Trophoblast cell (in vitro differentiated cells and primary cell): Measurements from ENCODE around the gene MED23. TPM values are rescaled to one million over a fixed set of nuclear protein-coding genes. Genes with fewer than 3 reads are reported as not detected.

Source experiments
- DNase-seq, 2 donors: peaks; one replicate each; pipeline ENCODE4 v3.0.0-alpha.2; 2016
- H2AFZ ChIP-seq: 2 replicates; pipeline ENCODE4 v1.6.1; 2013; ENCODE audit warnings: low read length, moderate library complexity, mild to moderate bottlenecking; ENCODE audit not compliant: insufficient read depth, poor library complexity
- H2AK5ac ChIP-seq: 2 replicates; pipeline ENCODE4 v1.6.1; 2013; ENCODE audit warnings: mild to moderate bottlenecking, low read length
- H2BK120ac ChIP-seq: 2 replicates; pipeline ENCODE4 v1.6.1; 2013; ENCODE audit warnings: low read length, mild to moderate bottlenecking, moderate library complexity; ENCODE audit not compliant: insufficient read depth, poor library complexity
- H2BK12ac ChIP-seq: 2 replicates; pipeline ENCODE4 v1.6.1; 2013; ENCODE audit warnings: mild to moderate bottlenecking, low read length, moderate library complexity
- H2BK5ac ChIP-seq: 2 replicates; pipeline ENCODE4 v1.6.1; 2013; ENCODE audit warnings: low read length, low read depth, moderate library complexity, mild to moderate bottlenecking; ENCODE audit not compliant: poor library complexity
- H3K14ac ChIP-seq: 2 replicates; pipeline ENCODE4 v1.6.1; 2013; ENCODE audit warnings: mild to moderate bottlenecking, low read length
- H3K18ac ChIP-seq: 2 replicates; pipeline ENCODE4 v1.6.1; 2013; ENCODE audit warnings: mild to moderate bottlenecking, low read length
- H3K23ac ChIP-seq: 2 replicates; pipeline ENCODE4 v1.6.1; 2013; ENCODE audit warnings: low read length
- H3K27ac ChIP-seq: 2 replicates; pipeline ENCODE4 v1.5.1; 2013; ENCODE audit warnings: low read depth, mild to moderate bottlenecking, inconsistent platforms, low read length, moderate library complexity
- H3K27me3 ChIP-seq: 2 replicates; pipeline ENCODE4 v1.6.1; 2013; ENCODE audit warnings: inconsistent platforms, mild to moderate bottlenecking, low read length, moderate library complexity; ENCODE audit not compliant: insufficient read depth
- H3K36me3 ChIP-seq, 2 experiments: 1 replicate in 1 of 2; 2 replicates in 1 of 2; pipeline ENCODE4 v1.6.1; 2013; ENCODE audit warnings: low read length in 2 of 2, mild to moderate bottlenecking in 2 of 2, moderate library complexity in 1 of 2; ENCODE audit not compliant: insufficient read depth in 2 of 2, control insufficient read depth in 1 of 2
- H3K4ac ChIP-seq: 2 replicates; pipeline ENCODE4 v1.6.1; 2013; ENCODE audit warnings: low read depth, mild to moderate bottlenecking, low read length, moderate library complexity
- H3K4me1 ChIP-seq, 2 experiments: 1 replicate in 1 of 2; 2 replicates in 1 of 2; pipeline ENCODE4 v1.6.1; 2013; ENCODE audit warnings: low read length in 2 of 2, mild to moderate bottlenecking in 2 of 2, moderate library complexity in 1 of 2; ENCODE audit not compliant: insufficient read depth in 2 of 2, control insufficient read depth in 1 of 2
- H3K4me2 ChIP-seq: 2 replicates; pipeline ENCODE4 v1.6.1; 2013; ENCODE audit warnings: inconsistent platforms, mild to moderate bottlenecking, low read length, moderate library complexity
- H3K4me3 ChIP-seq: 2 replicates; pipeline ENCODE4 v1.5.1; 2013; ENCODE audit warnings: mild to moderate bottlenecking, low read depth, low read length, inconsistent platforms
- H3K79me1 ChIP-seq: one replicate; pipeline ENCODE4 v1.6.1; 2013; ENCODE audit warnings: low read length
- H3K79me2 ChIP-seq: 2 replicates; pipeline ENCODE4 v1.6.1; 2013; ENCODE audit warnings: low read length, mild to moderate bottlenecking; ENCODE audit not compliant: control insufficient read depth, insufficient read depth, poor library complexity
- H3K9ac ChIP-seq: 2 replicates; pipeline ENCODE4 v1.6.1; 2013; ENCODE audit warnings: mild to moderate bottlenecking, low read length
- H3K9me3 ChIP-seq: 2 replicates; pipeline ENCODE4 v1.6.1; 2013; ENCODE audit warnings: low read depth, mild to moderate bottlenecking, control low read depth, inconsistent platforms, low read length; ENCODE audit not compliant: insufficient read depth
- H4K12ac ChIP-seq: 2 replicates; pipeline ENCODE4 v1.6.1; 2013; ENCODE audit warnings: low read depth, mild to moderate bottlenecking, low read length, moderate library complexity
- H4K8ac ChIP-seq: 2 replicates; pipeline ENCODE4 v1.6.1; 2013; ENCODE audit warnings: low read depth, mild to moderate bottlenecking, low read length, moderate library complexity
- H4K91ac ChIP-seq: one replicate; pipeline ENCODE4 v1.6.1; 2013; ENCODE audit warnings: low read depth, mild to moderate bottlenecking, low read length, moderate library complexity
- WGBS: extraction: QIAGEN DNeasy Blood & Tissue Kit; methylation state at CpG from one replicate; pipeline ENCODE4 v1.1.7; 2013; ENCODE audit warnings: missing lambda C conversion rate; ENCODE audit not compliant: insufficient read length, insufficient coverage; ENCODE audit errors: extremely low coverage; 5-methylcytosine and 5-hydroxymethylcytosine counted together
- polyA plus RNA-seq: library from polyadenylated mRNA; stranded (reverse); fragments of 200-250 nt; gene quantifications from 2 replicates; pipeline ENCODE4 v1.2.3, GENCODE V29; 2013

MED23 gene, protein sequence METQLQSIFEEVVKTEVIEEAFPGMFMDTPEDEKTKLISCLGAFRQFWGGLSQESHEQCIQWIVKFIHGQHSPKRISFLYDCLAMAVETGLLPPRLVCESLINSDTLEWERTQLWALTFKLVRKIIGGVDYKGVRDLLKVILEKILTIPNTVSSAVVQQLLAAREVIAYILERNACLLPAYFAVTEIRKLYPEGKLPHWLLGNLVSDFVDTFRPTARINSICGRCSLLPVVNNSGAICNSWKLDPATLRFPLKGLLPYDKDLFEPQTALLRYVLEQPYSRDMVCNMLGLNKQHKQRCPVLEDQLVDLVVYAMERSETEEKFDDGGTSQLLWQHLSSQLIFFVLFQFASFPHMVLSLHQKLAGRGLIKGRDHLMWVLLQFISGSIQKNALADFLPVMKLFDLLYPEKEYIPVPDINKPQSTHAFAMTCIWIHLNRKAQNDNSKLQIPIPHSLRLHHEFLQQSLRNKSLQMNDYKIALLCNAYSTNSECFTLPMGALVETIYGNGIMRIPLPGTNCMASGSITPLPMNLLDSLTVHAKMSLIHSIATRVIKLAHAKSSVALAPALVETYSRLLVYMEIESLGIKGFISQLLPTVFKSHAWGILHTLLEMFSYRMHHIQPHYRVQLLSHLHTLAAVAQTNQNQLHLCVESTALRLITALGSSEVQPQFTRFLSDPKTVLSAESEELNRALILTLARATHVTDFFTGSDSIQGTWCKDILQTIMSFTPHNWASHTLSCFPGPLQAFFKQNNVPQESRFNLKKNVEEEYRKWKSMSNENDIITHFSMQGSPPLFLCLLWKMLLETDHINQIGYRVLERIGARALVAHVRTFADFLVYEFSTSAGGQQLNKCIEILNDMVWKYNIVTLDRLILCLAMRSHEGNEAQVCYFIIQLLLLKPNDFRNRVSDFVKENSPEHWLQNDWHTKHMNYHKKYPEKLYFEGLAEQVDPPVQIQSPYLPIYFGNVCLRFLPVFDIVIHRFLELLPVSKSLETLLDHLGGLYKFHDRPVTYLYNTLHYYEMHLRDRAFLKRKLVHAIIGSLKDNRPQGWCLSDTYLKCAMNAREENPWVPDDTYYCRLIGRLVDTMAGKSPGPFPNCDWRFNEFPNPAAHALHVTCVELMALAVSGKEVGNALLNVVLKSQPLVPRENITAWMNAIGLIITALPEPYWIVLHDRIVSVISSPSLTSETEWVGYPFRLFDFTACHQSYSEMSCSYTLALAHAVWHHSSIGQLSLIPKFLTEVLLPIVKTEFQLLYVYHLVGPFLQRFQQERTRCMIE (N-terminal part only)
- polyA plus RNA-seq, result 18.7 and 18.8 TPM in 2 replicates

DNA sequence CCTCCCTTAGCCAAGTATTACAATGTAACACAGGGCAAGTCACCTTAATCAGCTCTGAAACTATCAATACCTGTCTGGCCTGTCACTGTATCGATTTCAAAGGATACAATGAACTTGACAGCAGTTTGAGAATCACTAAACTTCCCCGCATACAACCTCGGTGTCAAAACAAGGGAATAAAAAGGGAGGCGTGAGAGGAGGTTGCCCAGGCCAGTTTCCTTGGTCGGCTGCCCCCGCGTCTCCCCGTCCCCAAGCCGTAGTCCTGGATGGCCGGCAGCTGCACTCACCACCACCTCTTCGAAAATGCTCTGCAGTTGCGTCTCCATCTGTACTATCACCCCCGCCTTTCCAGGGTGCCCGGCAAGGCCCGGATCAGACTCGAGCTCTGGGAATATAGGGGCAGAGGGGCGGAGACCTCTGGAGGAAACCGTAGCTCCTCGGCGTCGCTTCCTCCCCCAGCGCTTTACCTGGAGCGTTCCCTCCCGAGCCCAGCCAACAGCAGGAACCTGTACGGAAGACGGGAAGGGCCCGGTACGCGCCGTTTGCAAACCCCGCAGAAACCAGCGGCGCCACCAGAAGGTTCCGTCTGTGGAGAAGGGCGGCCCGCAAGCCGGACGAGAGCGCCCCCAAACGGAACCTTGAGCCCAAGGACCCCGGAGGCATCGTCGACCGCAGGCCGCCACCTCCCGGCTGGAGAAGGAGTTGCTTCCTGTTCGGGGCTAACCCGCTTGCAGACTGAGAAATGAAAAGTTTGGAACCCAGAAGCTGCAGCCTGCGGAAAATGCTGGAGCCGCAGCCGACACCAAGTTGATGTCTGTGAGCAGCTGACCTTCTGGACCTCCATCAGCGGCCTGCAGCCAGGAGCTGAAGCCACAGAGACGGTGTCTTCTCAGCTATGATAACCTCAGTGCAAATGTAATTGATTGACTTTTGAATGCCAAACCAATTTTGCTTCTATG, at the start of gene MED23:
Gene MED23, minus strand, starts transcription at position 519 of the 959 bp plus-strand sequence. Its CDS starts 193 bp downstream, at position 326.
- Histone ChIP-seq H2AK5ac (no peak within 1 kb of the TSS), H3K9me3 (no peaks in the 10 kb centered on the region), H2AFZ (peak within 1 kb of the TSS; percentile 66), H4K8ac (peak within 1 kb of the TSS; percentile 88), H3K9ac (peak within 1 kb of the TSS; percentile 89), H4K12ac (peak within 1 kb of the TSS; percentile 92), H3K23ac (no peak within 1 kb of the TSS), H4K91ac (peak within 1 kb of the TSS; percentile 50), H3K27me3 (no peaks in the 10 kb centered on the region), H3K4me3 (peak within 1 kb of the TSS; percentile 91), H3K14ac (peak within 1 kb of the TSS; percentile 63), H3K4me1 (peaks cover 0 to 2% of the 10 kb centered on the region in 2 experiments), H2BK120ac (peak within 1 kb of the TSS; percentile 44), H3K27ac (peak within 1 kb of the TSS; percentile 70), H2BK12ac (no peak within 1 kb of the TSS), H3K4ac (peak within 1 kb of the TSS; percentile 19), H3K36me3 (peaks cover 6 to 8% of the 10 kb centered on the region in 2 experiments), H3K4me2 (peak within 1 kb of the TSS; percentile 67), H3K18ac (peak within 1 kb of the TSS; percentile 35), H2BK5ac (peak within 1 kb of the TSS; percentile 61), H3K79me1 (peaks cover 3% of the 10 kb centered on the region), H3K79me2 (no peaks in the 10 kb centered on the region)
- WGBS, result no CpG with 5 or more reads among the region's 53 CpGs
- DNase-seq, result peak; percentile 95 to 99

DNA sequence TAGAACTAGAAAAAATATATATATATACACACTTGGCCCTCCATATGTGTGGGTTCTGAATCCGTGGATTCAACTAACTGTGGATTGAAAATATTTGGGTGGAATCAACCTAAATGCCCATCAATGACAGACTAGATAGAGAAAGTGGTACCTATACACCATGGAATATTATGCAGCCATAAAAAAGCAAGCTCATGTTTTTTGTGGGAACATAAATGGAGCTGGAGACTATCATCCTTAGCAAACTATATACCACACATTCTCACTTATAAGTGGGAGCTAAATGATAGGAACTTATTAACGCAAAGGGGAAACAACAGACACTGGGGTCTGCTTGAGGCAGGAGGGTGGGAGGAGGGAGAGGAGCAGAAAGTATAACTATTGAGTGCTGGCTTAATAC, 45.1 kb upstream of the MED23 start:
- Histone ChIP-seq H3K4me3 (no peak overlapping the region), H3K27ac (no peak overlapping the region), H4K8ac (no peak overlapping the region), H3K9me3 (no peaks in the 10 kb centered on the region), H3K4me2 (no peak overlapping the region), H4K91ac (no peak overlapping the region), H3K36me3 (no peaks in the 10 kb centered on the region), H2BK120ac (no peak overlapping the region), H3K14ac (no peak overlapping the region), H2AFZ (no peak overlapping the region), H3K79me1 (no peaks in the 10 kb centered on the region), H3K79me2 (no peaks in the 10 kb centered on the region), H2AK5ac (no peak overlapping the region), H2BK5ac (no peak overlapping the region), H3K18ac (no peak overlapping the region), H3K4me1 (no peaks in the 10 kb centered on the region), H3K23ac (no peak overlapping the region), H3K9ac (no peak overlapping the region), H3K4ac (no peak overlapping the region), H2BK12ac (no peak overlapping the region), H4K12ac (no peak overlapping the region), H3K27me3 (no peaks in the 10 kb centered on the region)
- WGBS, result no CpG with 5 or more reads among the region's 2 CpGs
- no peak for DNase-seq

DNA sequence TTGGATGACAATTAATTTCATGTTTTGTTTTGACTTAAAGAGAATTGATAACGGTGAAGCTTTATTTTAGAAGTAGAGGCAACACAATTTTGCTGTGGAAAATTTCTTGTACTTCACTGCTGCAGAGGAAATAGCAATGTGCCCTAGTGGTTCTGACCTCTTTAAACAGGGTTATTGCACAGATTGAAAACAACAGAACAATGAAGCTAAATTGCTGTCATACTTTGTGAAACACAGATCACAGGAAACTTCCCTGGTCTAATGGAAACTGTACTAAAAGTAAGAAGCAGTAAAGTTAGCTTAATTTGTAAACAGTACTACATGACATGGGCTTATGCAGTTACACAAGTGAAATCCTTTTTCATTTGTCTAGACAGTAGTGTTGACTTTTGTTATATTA, 41.8 kb upstream of the MED23 start:
- H4K8ac ChIP-seq, result no peak overlapping the region
- H3K14ac ChIP-seq, result no peak overlapping the region
- no peaks in the 10 kb centered on the region for H3K36me3 ChIP-seq
- H3K79me1 ChIP-seq, result no peaks in the 10 kb centered on the region
- no peak overlapping the region for H3K23ac ChIP-seq
- no peaks in the 10 kb centered on the region for H3K9me3 ChIP-seq
- H2BK120ac ChIP-seq, result no peak overlapping the region
- H4K91ac ChIP-seq, result no peak overlapping the region
- H2BK5ac ChIP-seq, result no peak overlapping the region
- H3K79me2 ChIP-seq, result no peaks in the 10 kb centered on the region
- DNase-seq, result no peak
- WGBS, result no CpG with 5 or more reads among the region's 1 CpG
- H4K12ac ChIP-seq, result no peak overlapping the region
- H2BK12ac ChIP-seq, result no peak overlapping the region
- H3K4me3 ChIP-seq, result no peak overlapping the region
- no peaks in the 10 kb centered on the region for H3K4me1 ChIP-seq
- no peak overlapping the region for H3K18ac ChIP-seq
- no peak overlapping the region for H3K9ac ChIP-seq
- no peak overlapping the region for H2AFZ ChIP-seq
- H3K27ac ChIP-seq, result no peak overlapping the region
- no peak overlapping the region for H3K4ac ChIP-seq
- no peaks in the 10 kb centered on the region for H3K27me3 ChIP-seq
- H2AK5ac ChIP-seq, result no peak overlapping the region
- no peak overlapping the region for H3K4me2 ChIP-seq
